ENCODE data around the gene TRMT11. TPM values are rescaled to one million over a fixed set of nuclear protein-coding genes. Genes with fewer than 3 reads are reported as not detected.

Gene TRMT11
- total RNA-seq, 1 experiment from 2014 or later: 17.9 TPM

- Histone ChIP-seq H3K36me3 (ENCODE audit: low read depth, low read length) (no peaks in the 10 kb centered on the region), H3K79me2 (ENCODE audit: low read length) (peaks cover 19% of the 10 kb centered on the region), H4K20me1 (ENCODE audit: low read length) (no peaks in the 10 kb centered on the region), H3K4me2 (ENCODE audit: low read length) (no peak overlapping the region), H2AFZ (ENCODE audit: low read length) (0 out of 2 replicates have a peak overlapping the region, but pooled peaks have one; percentile 30), H3F3A (ENCODE audit: low read length, unreplicated experiment) (no peaks in the 10 kb centered on the region), H3K9me2 (replicated peaks; ENCODE audit: low read length) (no peaks in the 10 kb centered on the region), H3K4me1 (ENCODE audit: insufficient read depth, low read length) (peaks cover 18% of the 10 kb centered on the region; the same call in 1 of the 2 replicates), H3K9me3 (ENCODE audit: low read length) (no peaks in the 10 kb centered on the region), H3K4me3 (ENCODE audit: low read length) (no peak overlapping the region), H3K27me3 (ENCODE audit: low read length) (no peaks in the 10 kb centered on the region), H3K9ac (ENCODE audit: low read length) (no peak overlapping the region), H3K27ac (ENCODE audit: low read length) (no peak overlapping the region)
- POLR2A ChIA-PET (ENCODE audit: unreplicated experiment): no interaction called here
- ATAC-seq: no peak
- no peak for DNase-seq
- TF ChIP-seq, protein P1, sequence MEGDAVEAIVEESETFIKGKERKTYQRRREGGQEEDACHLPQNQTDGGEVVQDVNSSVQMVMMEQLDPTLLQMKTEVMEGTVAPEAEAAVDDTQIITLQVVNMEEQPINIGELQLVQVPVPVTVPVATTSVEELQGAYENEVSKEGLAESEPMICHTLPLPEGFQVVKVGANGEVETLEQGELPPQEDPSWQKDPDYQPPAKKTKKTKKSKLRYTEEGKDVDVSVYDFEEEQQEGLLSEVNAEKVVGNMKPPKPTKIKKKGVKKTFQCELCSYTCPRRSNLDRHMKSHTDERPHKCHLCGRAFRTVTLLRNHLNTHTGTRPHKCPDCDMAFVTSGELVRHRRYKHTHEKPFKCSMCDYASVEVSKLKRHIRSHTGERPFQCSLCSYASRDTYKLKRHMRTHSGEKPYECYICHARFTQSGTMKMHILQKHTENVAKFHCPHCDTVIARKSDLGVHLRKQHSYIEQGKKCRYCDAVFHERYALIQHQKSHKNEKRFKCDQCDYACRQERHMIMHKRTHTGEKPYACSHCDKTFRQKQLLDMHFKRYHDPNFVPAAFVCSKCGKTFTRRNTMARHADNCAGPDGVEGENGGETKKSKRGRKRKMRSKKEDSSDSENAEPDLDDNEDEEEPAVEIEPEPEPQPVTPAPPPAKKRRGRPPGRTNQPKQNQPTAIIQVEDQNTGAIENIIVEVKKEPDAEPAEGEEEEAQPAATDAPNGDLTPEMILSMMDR (conservative IDR thresholded peaks at IDR 0.05; ENCODE audit: low read depth, low read length): no peak
- TF ChIP-seq EZH2 (IDR thresholded peaks at IDR 0.05; ENCODE audit: low read length, unreplicated experiment): no peak
- intact Hi-C loops (cut with micrococcal nuclease): loop anchor here (5.0 kb wide), 2 partner anchors 38 to 83 kb away; no protein-coding TSS in a partner anchor
- CTCF ChIA-PET: interaction anchor here (1.1 kb wide), 1 partner anchor 55 kb away, joined by 4 read pairs; no protein-coding TSS in a partner anchor
- BruUV-seq (replicated peaks): no TSS peak
Observed at GRCh38 chr6:125954735-125955339, 31.5 kb upstream of the TRMT11 start.

GRCh38 chr6:125955973-125956372, 30.4 kb upstream of the TRMT11 start:
- Histone ChIP-seq H4K20me1 (ENCODE audit: low read length) (no peaks in the 10 kb centered on the region), H2AFZ (ENCODE audit: low read length) (peak overlapping the region; percentile 99), H3K9ac (ENCODE audit: low read length) (peak overlapping the region; percentile 93; the same call in 1 of the 2 replicates), H3K4me1 (ENCODE audit: insufficient read depth, low read length) (peaks cover 10% of the 10 kb centered on the region; the same call in 1 of the 2 replicates), H3K27ac (ENCODE audit: low read length) (no peak overlapping the region), H3F3A (ENCODE audit: low read length, unreplicated experiment) (no peaks in the 10 kb centered on the region), H3K27me3 (ENCODE audit: low read length) (no peaks in the 10 kb centered on the region), H3K4me3 (ENCODE audit: low read length) (peak overlapping the region; percentile 98), H3K9me2 (replicated peaks; ENCODE audit: low read length) (no peaks in the 10 kb centered on the region), H3K9me3 (ENCODE audit: low read length) (no peaks in the 10 kb centered on the region), H3K36me3 (ENCODE audit: low read depth, low read length) (no peaks in the 10 kb centered on the region), H3K79me2 (ENCODE audit: low read length) (peaks cover 19% of the 10 kb centered on the region), H3K4me2 (ENCODE audit: low read length) (peak overlapping the region; percentile 84)
- ATAC-seq (no peak), DNase-seq (no peak)
- TF ChIP-seq, protein P1 (conservative IDR thresholded peaks at IDR 0.05; ENCODE audit: low read depth, low read length): no peak
- TF ChIP-seq EZH2phosphoT487 (IDR thresholded peaks at IDR 0.05; ENCODE audit: borderline replicate concordance, low read length): no peak
- no peak for TF ChIP-seq EZH2 (IDR thresholded peaks at IDR 0.05; ENCODE audit: low read length, unreplicated experiment)
- intact Hi-C loops (cut with micrococcal nuclease): loop anchor here (1.0 to 5.0 kb wide), 3 partner anchors 84 to 176 kb away; no protein-coding TSS in a partner anchor
- TSS peak; percentile 83 for BruUV-seq (replicated peaks)
- POLR2A ChIA-PET (ENCODE audit: unreplicated experiment): interaction anchor here (0.5 to 0.7 kb wide), 4 partner anchors 9 to 166 kb away, joined by 3 to 4 read pairs (median 4); no protein-coding TSS in a partner anchor
- CTCF ChIA-PET: interaction anchor here (0.6 to 1.1 kb wide), 13 partner anchors 12 to 1681 kb away, joined by 3 to 7 read pairs (median 4); partner anchors contain the start of genes NCOA7 and TRMT11
